ENCODE results near the gene OLFML1. TPM values are rescaled to one million over a fixed set of nuclear protein-coding genes. Genes with fewer than 3 reads are reported as not detected.

The OLFML1 gene
- total RNA-seq, 4 donors from 2014 or later: 5.0 to 111 (median 23.8) TPM

DNA sequence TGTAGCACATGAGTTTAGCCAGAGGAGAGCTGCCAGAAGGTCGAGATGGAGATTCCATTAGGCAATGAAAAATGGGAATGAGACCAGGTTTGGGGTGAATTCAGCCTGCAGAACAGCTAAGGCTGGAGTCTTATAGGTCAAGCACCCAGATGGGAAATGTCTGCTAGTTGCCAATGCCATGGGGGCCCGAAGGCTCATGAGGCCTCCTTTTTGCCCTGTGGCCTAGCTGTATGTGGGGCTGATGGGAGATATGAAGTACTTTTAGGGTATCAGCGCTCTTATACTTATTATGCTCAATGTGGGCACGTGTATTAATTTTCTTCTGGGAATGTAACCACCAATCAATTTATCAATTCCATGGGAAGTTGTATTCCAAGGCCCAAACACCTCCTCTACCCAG, 37.2 kb downstream of the OLFML1 start:
- intact Hi-C loops (cut with DNase I; ENCODE audit: low total_unique reads): no loop called here
- Histone ChIP-seq H3K4me1 (no peaks in the 10 kb centered on the region), H3K9me3 (no peaks in the 10 kb centered on the region), H3K27me3 (no peaks in the 10 kb centered on the region), H3K27ac (no peak overlapping the region), H3K4me3 (no peak overlapping the region), H3K36me3 (no peaks in the 10 kb centered on the region)
- TF ChIP-seq POLR2A (IDR thresholded peaks at IDR 0.05): no peak
- TF ChIP-seq, protein P1, sequence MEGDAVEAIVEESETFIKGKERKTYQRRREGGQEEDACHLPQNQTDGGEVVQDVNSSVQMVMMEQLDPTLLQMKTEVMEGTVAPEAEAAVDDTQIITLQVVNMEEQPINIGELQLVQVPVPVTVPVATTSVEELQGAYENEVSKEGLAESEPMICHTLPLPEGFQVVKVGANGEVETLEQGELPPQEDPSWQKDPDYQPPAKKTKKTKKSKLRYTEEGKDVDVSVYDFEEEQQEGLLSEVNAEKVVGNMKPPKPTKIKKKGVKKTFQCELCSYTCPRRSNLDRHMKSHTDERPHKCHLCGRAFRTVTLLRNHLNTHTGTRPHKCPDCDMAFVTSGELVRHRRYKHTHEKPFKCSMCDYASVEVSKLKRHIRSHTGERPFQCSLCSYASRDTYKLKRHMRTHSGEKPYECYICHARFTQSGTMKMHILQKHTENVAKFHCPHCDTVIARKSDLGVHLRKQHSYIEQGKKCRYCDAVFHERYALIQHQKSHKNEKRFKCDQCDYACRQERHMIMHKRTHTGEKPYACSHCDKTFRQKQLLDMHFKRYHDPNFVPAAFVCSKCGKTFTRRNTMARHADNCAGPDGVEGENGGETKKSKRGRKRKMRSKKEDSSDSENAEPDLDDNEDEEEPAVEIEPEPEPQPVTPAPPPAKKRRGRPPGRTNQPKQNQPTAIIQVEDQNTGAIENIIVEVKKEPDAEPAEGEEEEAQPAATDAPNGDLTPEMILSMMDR (IDR thresholded peaks at IDR 0.05): no peak
- DNase-seq: no peak

DNA sequence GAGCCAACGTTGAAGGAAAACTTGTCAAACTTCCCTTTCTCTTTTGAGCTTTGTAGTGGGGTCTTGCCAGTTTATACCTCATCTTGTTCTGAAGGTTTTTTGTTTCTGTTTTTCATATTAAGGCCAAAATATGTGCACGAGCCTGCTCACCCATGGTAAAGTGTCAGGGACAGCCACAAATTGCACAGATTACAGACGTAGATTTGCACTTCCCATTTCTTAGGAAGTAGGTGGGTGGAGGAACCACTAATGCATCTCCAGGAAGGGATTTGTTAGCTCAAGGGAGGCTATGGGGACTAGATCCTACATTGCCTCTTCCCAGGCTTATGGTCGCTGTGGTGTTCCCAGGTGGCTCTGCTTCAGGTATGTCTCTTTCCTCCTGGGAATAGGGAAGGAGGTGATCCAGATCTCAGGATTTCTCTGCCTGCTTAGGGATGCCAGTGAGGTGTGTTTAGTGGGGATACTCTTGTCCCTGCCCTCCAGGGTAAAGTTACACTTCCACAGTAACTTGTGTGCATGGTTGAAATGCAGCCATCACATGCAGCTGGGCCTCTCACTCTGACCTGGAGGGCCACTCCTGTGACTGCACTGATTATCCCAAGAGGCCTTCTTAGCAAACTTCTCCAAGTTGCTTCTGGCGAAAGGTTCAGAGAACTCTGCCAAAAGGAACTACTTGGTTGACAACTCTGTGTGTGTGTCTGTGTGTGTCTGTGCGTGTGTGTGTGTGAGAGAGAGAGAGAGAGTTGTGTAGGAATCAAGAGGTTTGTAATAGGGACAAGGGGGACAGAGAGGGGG, 38.3 kb downstream of the OLFML1 start:
- Histone ChIP-seq H3K9me3 (no peaks in the 10 kb centered on the region), H3K36me3 (no peaks in the 10 kb centered on the region), H3K27me3 (no peaks in the 10 kb centered on the region), H3K4me3 (no peak overlapping the region), H3K4me1 (no peaks in the 10 kb centered on the region), H3K27ac (no peak overlapping the region)
- DNase-seq: no peak
- intact Hi-C loops (cut with DNase I; ENCODE audit: low total_unique reads): no loop called here
- TF ChIP-seq, protein P1 (IDR thresholded peaks at IDR 0.05): no peak
- TF ChIP-seq POLR2A (IDR thresholded peaks at IDR 0.05): no peak

DNA sequence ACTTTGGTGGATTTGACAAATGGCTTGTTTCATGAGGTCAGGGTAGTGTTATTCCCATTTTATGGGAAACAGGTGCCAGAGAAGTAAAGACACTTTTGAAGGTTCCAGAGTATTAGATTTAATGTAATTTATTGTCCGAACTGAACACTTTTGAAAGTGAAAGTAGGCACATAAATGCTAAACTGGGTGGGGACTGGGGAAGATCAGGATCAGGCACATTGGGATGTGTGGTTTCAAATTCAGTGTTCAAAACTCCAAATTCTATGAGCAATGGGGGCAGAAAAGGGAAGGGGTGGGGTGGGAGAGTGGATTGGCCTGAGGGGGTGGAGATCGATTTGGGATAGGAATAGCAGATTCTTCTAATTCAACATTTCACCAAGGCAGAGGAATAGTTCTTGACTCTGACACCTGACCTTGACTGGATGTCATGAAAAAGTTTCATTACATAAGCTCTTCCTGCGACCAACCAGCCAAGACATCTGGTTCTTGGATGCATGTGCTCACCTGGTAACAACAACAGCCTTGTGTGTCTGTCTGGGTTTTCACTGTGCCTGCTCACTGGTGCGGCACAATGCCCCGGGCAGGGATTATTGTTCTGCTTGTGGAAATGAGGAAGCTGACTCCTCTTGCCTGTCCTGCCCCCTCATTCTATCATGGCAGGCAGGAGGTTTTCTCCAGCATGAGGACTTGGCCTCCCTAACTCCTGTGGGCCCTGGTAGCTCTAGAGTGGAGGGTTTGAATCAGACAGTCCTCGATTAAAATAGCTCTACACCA, 39.3 kb downstream of the OLFML1 start:
- intact Hi-C loops (cut with DNase I; ENCODE audit: low total_unique reads): no loop called here
- no peaks in the 10 kb centered on the region for H3K9me3 ChIP-seq
- H3K27me3 ChIP-seq: no peaks in the 10 kb centered on the region
- H3K36me3 ChIP-seq: no peaks in the 10 kb centered on the region
- no peak overlapping the region for H3K27ac ChIP-seq
- H3K4me1 ChIP-seq: no peaks in the 10 kb centered on the region
- DNase-seq: no peak
- TF ChIP-seq, protein P1 (IDR thresholded peaks at IDR 0.05): no peak
- TF ChIP-seq POLR2A (IDR thresholded peaks at IDR 0.05): no peak
- H3K4me3 ChIP-seq: no peak overlapping the region

DNA sequence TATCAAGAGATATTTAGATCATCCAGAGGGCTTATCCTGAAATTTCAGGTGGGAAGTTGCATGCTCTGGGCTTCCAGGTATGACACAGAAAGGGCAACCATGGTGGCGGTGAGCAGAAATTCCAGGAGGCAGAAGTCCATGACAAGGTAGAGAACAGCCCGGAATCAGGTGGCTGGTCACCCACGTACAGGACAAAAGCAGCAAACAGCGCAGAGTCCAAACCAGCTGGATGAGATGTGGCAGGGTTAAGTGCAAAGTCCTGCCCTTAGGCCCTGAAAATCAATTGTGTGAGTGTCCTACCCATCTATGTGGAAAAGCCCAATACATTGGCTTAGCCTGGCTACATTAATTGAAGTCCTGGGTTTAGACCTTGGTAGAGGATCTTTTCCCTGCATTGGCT, 40.1 kb downstream of the OLFML1 start:
- Histone ChIP-seq H3K4me3 (no peak overlapping the region), H3K27me3 (no peaks in the 10 kb centered on the region), H3K4me1 (no peaks in the 10 kb centered on the region), H3K27ac (no peak overlapping the region), H3K9me3 (no peaks in the 10 kb centered on the region), H3K36me3 (no peaks in the 10 kb centered on the region)
- TF ChIP-seq POLR2A (IDR thresholded peaks at IDR 0.05): no peak
- TF ChIP-seq, protein P1 (IDR thresholded peaks at IDR 0.05): no peak
- no peak for DNase-seq
- intact Hi-C loops (cut with DNase I; ENCODE audit: low total_unique reads): no loop called here

DNA sequence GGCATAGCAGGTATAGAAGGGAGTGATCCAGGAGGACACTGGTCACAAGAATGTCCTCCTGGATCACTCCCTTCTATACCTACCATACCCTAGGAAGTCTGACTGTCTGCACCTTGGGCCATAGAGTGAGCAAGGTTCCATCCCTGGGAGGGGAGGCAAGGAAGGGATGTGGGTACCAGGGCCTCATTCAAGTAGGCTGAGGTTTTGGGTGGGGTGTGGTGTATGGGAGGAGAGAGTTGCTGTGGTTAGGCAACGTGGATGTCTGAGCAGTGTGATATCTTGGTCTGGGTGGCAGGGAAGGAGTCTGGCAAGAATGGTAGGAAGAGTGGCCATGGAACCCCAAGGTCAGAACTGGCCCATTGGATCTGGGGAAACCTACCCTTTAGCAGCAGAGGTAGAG, 41.7 kb downstream of the OLFML1 start:
- intact Hi-C loops (cut with DNase I; ENCODE audit: low total_unique reads): no loop called here
- Histone ChIP-seq H3K27me3 (no peaks in the 10 kb centered on the region), H3K9me3 (no peaks in the 10 kb centered on the region), H3K27ac (no peak overlapping the region), H3K36me3 (no peaks in the 10 kb centered on the region), H3K4me3 (no peak overlapping the region), H3K4me1 (no peaks in the 10 kb centered on the region)
- DNase-seq: no peak
- TF ChIP-seq POLR2A (IDR thresholded peaks at IDR 0.05): no peak
- TF ChIP-seq, protein P1 (IDR thresholded peaks at IDR 0.05): no peak

Measured in uterus (tissue), 4 donors.